IPS-20b (cell line): Measurements from ENCODE around the gene LBHD1.
A peak's percentile ranks its signal among the peaks of the same experiment; 100 is the strongest.
"Not testable (repeated sequence)": the region's sequence is repeated elsewhere in the genome, so short reads cannot be mapped to it uniquely, and the experiment has no call there.

Source experiments
- H3K27ac ChIP-seq: one replicate; pipeline ENCODE4 v1.5.1; 2013; ENCODE audit warnings: low read length
- H3K27me3 ChIP-seq: 2 replicates; pipeline ENCODE4 v1.6.1; 2013; ENCODE audit warnings: mild to moderate bottlenecking, low read length, inconsistent platforms; ENCODE audit not compliant: insufficient read depth
- H3K36me3 ChIP-seq: 2 replicates; pipeline ENCODE4 v1.6.1; 2013; ENCODE audit warnings: low read depth, mild to moderate bottlenecking, inconsistent platforms, low read length, moderate library complexity; ENCODE audit not compliant: insufficient read depth
- H3K4me1 ChIP-seq: 2 replicates; pipeline ENCODE4 v1.6.1; 2013; ENCODE audit warnings: mild to moderate bottlenecking, control low read depth, inconsistent platforms, low read length, moderate library complexity; ENCODE audit not compliant: insufficient read depth
- H3K4me3 ChIP-seq: 2 replicates; pipeline ENCODE4 v1.5.1; 2013; ENCODE audit warnings: mild to moderate bottlenecking, low read length, inconsistent platforms
- H3K9ac ChIP-seq: 2 replicates; pipeline ENCODE4 v1.6.1; 2013; ENCODE audit warnings: low read depth, mild to moderate bottlenecking, inconsistent platforms, low read length, moderate library complexity
- H3K9me3 ChIP-seq: 2 replicates; pipeline ENCODE4 v1.6.1; 2013; ENCODE audit warnings: mild to moderate bottlenecking, low read depth, low read length, inconsistent platforms; ENCODE audit not compliant: insufficient read depth

Gene LBHD1

GRCh38 chr11:62632492-62632891 is 39.6 kb downstream of the LBHD1 start:
- Histone ChIP-seq H3K4me1 (no peaks in the 10 kb centered on the region), H3K36me3 (peaks cover 99% of the 10 kb centered on the region), H3K4me3 (no peak overlapping the region), H3K27me3 (no peaks in the 10 kb centered on the region), H3K9ac (no peak overlapping the region), H3K27ac (no peak overlapping the region), H3K9me3 (no peaks in the 10 kb centered on the region)

- no peaks in the 10 kb centered on the region for H3K27me3 ChIP-seq
- H3K9ac ChIP-seq = no peak overlapping the region
- H3K4me1 ChIP-seq = no peaks in the 10 kb centered on the region
- H3K27ac ChIP-seq = no peak overlapping the region
- no peaks in the 10 kb centered on the region for H3K9me3 ChIP-seq
- no peak overlapping the region for H3K4me3 ChIP-seq
- peaks cover 83% of the 10 kb centered on the region for H3K36me3 ChIP-seq
Measured at GRCh38 chr11:62627713-62628112, 44.4 kb downstream of the LBHD1 start.

- H3K36me3 ChIP-seq = peaks cover 32% of the 10 kb centered on the region
- H3K9ac ChIP-seq = peak overlapping the region; percentile 71; the same call in 1 of the 2 replicates
- H3K4me3 ChIP-seq = peak overlapping the region; percentile 59
- H3K9me3 ChIP-seq = no peaks in the 10 kb centered on the region
- H3K27me3 ChIP-seq = no peaks in the 10 kb centered on the region
- H3K27ac ChIP-seq = no peak overlapping the region
- H3K4me1 ChIP-seq = peaks cover 5% of the 10 kb centered on the region; the same call in 1 of the 2 replicates
Measured at GRCh38 chr11:62622476-62623089, 49.5 kb downstream of the LBHD1 start.

- H3K9me3 ChIP-seq = no peaks in the 10 kb centered on the region
- peaks cover 24% of the 10 kb centered on the region for H3K36me3 ChIP-seq
- peak within 1 kb of the TSS; percentile 92 for H3K9ac ChIP-seq
- peak within 1 kb of the TSS; percentile 95 for H3K4me3 ChIP-seq
- H3K27ac ChIP-seq = peak within 1 kb of the TSS; percentile 12
- H3K4me1 ChIP-seq = peaks cover 5% of the 10 kb centered on the region; the same call in 1 of the 2 replicates
- no peaks in the 10 kb centered on the region for H3K27me3 ChIP-seq
Measured at GRCh38 chr11:62621567-62622470, 50.2 kb downstream of the LBHD1 start, which contains the start of gene B3GAT3. Gene B3GAT3 (minus strand): TSS chr11:62621986. CDS start chr11:62621947, 39 bp downstream.

- Histone ChIP-seq H3K4me1 (peaks cover 5% of the 10 kb centered on the region; the same call in 1 of the 2 replicates), H3K9ac (peak overlapping the region; percentile 92), H3K4me3 (peak overlapping the region; percentile 95), H3K9me3 (no peaks in the 10 kb centered on the region), H3K36me3 (peaks cover 17% of the 10 kb centered on the region), H3K27ac (peak overlapping the region; percentile 12), H3K27me3 (no peaks in the 10 kb centered on the region)
Measured at GRCh38 chr11:62621027-62621566, 51.0 kb downstream of the LBHD1 start.

GRCh38 chr11:62616957-62617356 is 55.1 kb downstream of the LBHD1 start:
- H3K4me1 ChIP-seq, H3K36me3 ChIP-seq, H3K9me3 ChIP-seq, H3K4me3 ChIP-seq, H3K27me3 ChIP-seq, H3K9ac ChIP-seq, H3K27ac ChIP-seq: not testable (repeated sequence)

GRCh38 chr11:62615521-62615920 is 56.5 kb downstream of the LBHD1 start:
- no peak overlapping the region for H3K9ac ChIP-seq
- peaks cover 13% of the 10 kb centered on the region for H3K27me3 ChIP-seq
- H3K9me3 ChIP-seq = no peaks in the 10 kb centered on the region
- H3K27ac ChIP-seq = no peak overlapping the region
- H3K36me3 ChIP-seq = no peaks in the 10 kb centered on the region; the same call in 1 of the 2 replicates
- H3K4me1 ChIP-seq = no peaks in the 10 kb centered on the region; the same call in 1 of the 2 replicates
- no peak overlapping the region for H3K4me3 ChIP-seq

- no peaks in the 10 kb centered on the region; the same call in 1 of the 2 replicates for H3K36me3 ChIP-seq
- no peaks in the 10 kb centered on the region for H3K9me3 ChIP-seq
- no peak overlapping the region for H3K9ac ChIP-seq
- no peak overlapping the region for H3K4me3 ChIP-seq
- no peak overlapping the region for H3K27ac ChIP-seq
- H3K4me1 ChIP-seq = no peaks in the 10 kb centered on the region; the same call in 1 of the 2 replicates
- peaks cover 13% of the 10 kb centered on the region for H3K27me3 ChIP-seq
Measured at GRCh38 chr11:62614275-62614674, 57.8 kb downstream of the LBHD1 start.

GRCh38 chr11:62613291-62613778 is 58.7 kb downstream of the LBHD1 start:
- H3K4me3 ChIP-seq = peak overlapping the region; percentile 50; the same call in 1 of the 2 replicates
- H3K27ac ChIP-seq = no peak overlapping the region
- peaks cover 13% of the 10 kb centered on the region for H3K27me3 ChIP-seq
- H3K9me3 ChIP-seq = no peaks in the 10 kb centered on the region
- no peak overlapping the region for H3K9ac ChIP-seq
- no peaks in the 10 kb centered on the region; the same call in 1 of the 2 replicates for H3K36me3 ChIP-seq
- no peaks in the 10 kb centered on the region; the same call in 1 of the 2 replicates for H3K4me1 ChIP-seq
